ENCODE measurements around the gene GFY. TPM values are rescaled to one million over a fixed set of nuclear protein-coding genes. Genes with fewer than 3 reads are reported as not detected.
A peak's percentile ranks its signal among the peaks of the same experiment; 100 is the strongest.

GFY gene
- total and polyA plus RNA-seq, 9 of the 15 experiments (the other 6 are each of a cell fraction or from before 2014, with no cell fraction given): 0.06 to 0.40 (median 0.19) TPM; not detected in 3

DNA sequence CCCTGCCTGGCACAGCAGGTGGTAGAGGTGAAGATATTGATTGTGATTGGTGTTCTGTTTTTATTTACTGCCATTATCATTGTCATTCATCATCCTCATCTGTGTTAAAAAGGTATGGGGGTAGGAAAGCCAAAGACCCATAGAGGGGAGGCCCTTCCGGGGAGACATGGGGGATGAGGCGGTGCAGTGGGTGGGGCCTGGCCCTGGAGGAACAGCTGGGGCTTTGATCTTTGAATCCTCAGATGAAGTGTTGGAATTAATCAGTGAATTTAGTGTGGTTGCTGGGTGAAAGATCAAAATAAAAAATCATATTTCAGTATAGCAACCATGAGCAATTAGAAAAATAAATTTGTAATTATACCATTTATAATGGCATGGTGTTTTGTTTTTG lies 9.4 kb upstream of the GFY start:
- Histone ChIP-seq H3K4me2 (ENCODE audit: insufficient read depth, low read length) (no peak overlapping the region), H3K79me2 (ENCODE audit: control insufficient read depth, insufficient read depth, low read length) (no peaks in the 10 kb centered on the region), H3K4me1 (replicated peaks in 1 of 2; ENCODE audit: control insufficient read depth in 2 of 2, insufficient read depth in 2 of 2, low read length in 2 of 2) (peaks cover 21 to 40% of the 10 kb centered on the region in 2 experiments), H3K9ac (ENCODE audit: insufficient read depth in 1 of 2, low read depth in 2 of 2, low read length in 2 of 2) (no peak overlapping the region; a peak in 1 of 4 replicates), H3K27me3 (ENCODE audit: control insufficient read depth in 2 of 2, insufficient read depth in 2 of 2, low read length in 2 of 2) (no peaks in the 10 kb centered on the region), H3K4me3 (no peak overlapping the region), H3K9me3 (replicated peaks; ENCODE audit: control insufficient read depth, insufficient read depth, low read depth, low read length) (no peaks in the 10 kb centered on the region), H2AFZ (ENCODE audit: low read depth, low read length) (peak overlapping the region; percentile 86), H3K36me3 (ENCODE audit: control insufficient read depth, insufficient read depth, low read length) (no peaks in the 10 kb centered on the region), H3K27ac (ENCODE audit: extremely low read depth, low read depth, low read length) (no peak overlapping the region), H4K20me1 (replicated peaks; ENCODE audit: control insufficient read depth, insufficient read depth, low read length) (no peaks in the 10 kb centered on the region), H3K9me1 (ENCODE audit: control insufficient read depth, insufficient read depth, low read length) (no peaks in the 10 kb centered on the region)
- TF ChIP-seq, protein P1, sequence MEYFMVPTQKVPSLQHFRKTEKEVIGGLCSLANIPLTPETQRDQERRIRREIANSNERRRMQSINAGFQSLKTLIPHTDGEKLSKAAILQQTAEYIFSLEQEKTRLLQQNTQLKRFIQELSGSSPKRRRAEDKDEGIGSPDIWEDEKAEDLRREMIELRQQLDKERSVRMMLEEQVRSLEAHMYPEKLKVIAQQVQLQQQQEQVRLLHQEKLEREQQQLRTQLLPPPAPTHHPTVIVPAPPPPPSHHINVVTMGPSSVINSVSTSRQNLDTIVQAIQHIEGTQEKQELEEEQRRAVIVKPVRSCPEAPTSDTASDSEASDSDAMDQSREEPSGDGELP (CRISPR knock-in tag; IDR thresholded peaks at IDR 0.05; ENCODE audit: borderline replicate concordance): peak; percentile 23; the same call in 1 of the 2 replicates
- 0 out of 2 replicates have a peak, but pooled peaks have one; percentile 24 for TF ChIP-seq LEF1 (IDR thresholded peaks at IDR 0.05)
- no peak for TF ChIP-seq NFXL1 (CRISPR knock-in tag; IDR thresholded peaks at IDR 0.05)
- no peak for TF ChIP-seq ETV1 (tag; conservative IDR thresholded peaks at IDR 0.05; ENCODE audit: low read depth)
- in situ Hi-C loops (cut with MboI): no loop called here
- intact Hi-C loops (cut with micrococcal nuclease): no loop called here
- ATAC-seq: no peak
- POLR2A ChIA-PET: interaction anchor here (0.7 to 1.3 kb wide), 3 partner anchors 11 to 595 kb away, joined by 3 to 5 read pairs (median 3); no protein-coding TSS in a partner anchor
- FAIRE-seq: no peak
- 58% methylated on average over 2 of the region's 2 CpGs for WGBS (ENCODE audit: insufficient coverage, low coverage, missing lambda C conversion rate)
- DNase-seq (ENCODE audit: extremely low read depth in 1 of 4, low spot score in 3 of 4): no peak
- no TSS peak for BruUV-seq (replicated peaks)
- CTCF ChIA-PET (ENCODE audit: low intra/inter-chr PET ratio): no interaction called here

DNA sequence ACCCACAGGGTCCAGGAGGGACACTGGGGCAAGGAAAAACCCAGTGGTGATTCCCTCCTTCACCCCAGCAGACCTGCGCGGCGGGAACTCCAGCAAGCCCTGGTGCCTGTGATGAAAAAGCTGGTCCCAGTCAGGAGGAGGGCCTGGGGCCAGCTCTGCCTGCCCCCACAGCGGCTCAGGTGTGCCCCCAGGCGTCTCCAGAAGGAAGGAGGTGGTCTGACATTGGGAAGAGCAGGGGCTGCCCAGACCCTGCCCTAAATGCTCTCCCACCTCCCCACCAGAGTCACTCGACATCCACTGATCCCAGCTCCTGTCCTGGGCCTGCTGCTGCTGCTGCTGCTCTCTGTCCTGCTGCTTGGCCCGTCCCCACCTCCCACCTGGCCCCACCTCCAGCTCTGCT lies 8.1 kb upstream of the GFY start:
- Histone ChIP-seq H3K79me2 (ENCODE audit: control insufficient read depth, insufficient read depth, low read length) (no peaks in the 10 kb centered on the region), H3K36me3 (ENCODE audit: control insufficient read depth, insufficient read depth, low read length) (no peaks in the 10 kb centered on the region), H3K9me1 (ENCODE audit: control insufficient read depth, insufficient read depth, low read length) (no peaks in the 10 kb centered on the region), H4K20me1 (replicated peaks; ENCODE audit: control insufficient read depth, insufficient read depth, low read length) (no peaks in the 10 kb centered on the region), H3K27ac (ENCODE audit: extremely low read depth, low read depth, low read length) (no peak overlapping the region), H3K27me3 (ENCODE audit: control insufficient read depth in 2 of 2, insufficient read depth in 2 of 2, low read length in 2 of 2) (no peaks in the 10 kb centered on the region), H2AFZ (ENCODE audit: low read depth, low read length) (no peak overlapping the region), H3K4me2 (ENCODE audit: insufficient read depth, low read length) (no peak overlapping the region), H3K9me3 (replicated peaks; ENCODE audit: control insufficient read depth, insufficient read depth, low read depth, low read length) (no peaks in the 10 kb centered on the region), H3K9ac (ENCODE audit: insufficient read depth in 1 of 2, low read depth in 2 of 2, low read length in 2 of 2) (no peak overlapping the region; a peak in 1 of 4 replicates), H3K4me1 (replicated peaks in 1 of 2; ENCODE audit: control insufficient read depth in 2 of 2, insufficient read depth in 2 of 2, low read length in 2 of 2) (peaks cover 29 to 45% of the 10 kb centered on the region in 2 experiments), H3K4me3 (no peak overlapping the region)
- BruUV-seq (replicated peaks): no TSS peak
- 28% methylated on average over 4 of the region's 7 CpGs for WGBS (ENCODE audit: insufficient coverage, low coverage, missing lambda C conversion rate)
- intact Hi-C loops (cut with micrococcal nuclease): no loop called here
- ChIA-PET POLR2A (interaction anchor here (0.7 to 3.0 kb wide), 3 partner anchors 8 to 25 kb away, joined by 3 to 14 read pairs (median 4); no protein-coding TSS in a partner anchor), CTCF (ENCODE audit: low intra/inter-chr PET ratio) (no interaction called here)
- FAIRE-seq (no peak), ATAC-seq (no peak), DNase-seq (ENCODE audit: extremely low read depth in 1 of 4, low spot score in 3 of 4) (no peak)
- in situ Hi-C loops (cut with MboI): no loop called here
- peak in 1 of 2 experiments; percentile 31; a peak in 1 of 4 replicates for TF ChIP-seq RAD21 (CRISPR knock-in tag; conservative IDR thresholded peaks at IDR 0.05 in 1 of 2, IDR thresholded peaks at IDR 0.05 in 1 of 2)
